Left ventricle myocardium inferior (tissue), 1 donor: ENCODE data around the gene SLC66A1. TPM values are rescaled to one million over a fixed set of nuclear protein-coding genes. Genes with fewer than 3 reads are reported as not detected.

Source experiments
- DNase-seq: peaks from one replicate; pipeline ENCODE4 v3.0.0-alpha.2; 2020
- H3K27ac ChIP-seq: fragments of 200-600 bp; replicated peaks from 2 replicates; pipeline ENCODE4 v1.8.0; 2021
- H3K27me3 ChIP-seq: fragments of 200-600 bp; 2 replicates; pipeline ENCODE4 v1.8.0; 2021; ENCODE audit warnings: low read depth
- H3K36me3 ChIP-seq: fragments of 200-600 bp; 2 replicates; pipeline ENCODE4 v1.8.0; 2021
- H3K4me1 ChIP-seq: fragments of 200-600 bp; 2 replicates; pipeline ENCODE4 v1.8.0; 2021
- H3K4me3 ChIP-seq: fragments of 200-600 bp; 2 replicates; pipeline ENCODE4 v1.8.0; 2021; ENCODE audit warnings: mild to moderate bottlenecking, moderate library complexity
- H3K9me3 ChIP-seq: fragments of 200-600 bp; replicated peaks from 2 replicates; pipeline ENCODE4 v1.8.0; 2021
- CTCF ChIP-seq: fragments of 200-600 bp; IDR thresholded peaks from 2 replicates; pipeline ENCODE4 v1.8.0; 2021; ENCODE audit warnings: antibody characterized with exemption, mild to moderate bottlenecking, borderline replicate concordance
- intact Hi-C: fragments of 100-400 bp; cut with micrococcal nuclease; formaldehyde crosslinking; loops from one replicate; pipeline ENCODE4 v1.11.0; 2022
- total RNA-seq: library from RNA; stranded (reverse); fragmentation: NEBNext Ultra II Directional; extraction: Animal tissue kit (Norgen Biotek cat#: 25700); gene quantifications from one replicate; pipeline ENCODE4 v1.2.1, GENCODE V29; 2021
- donor health status: DM: no; HTN: yes; CAD: no; lungs with severe emphysema.

Gene SLC66A1
- total RNA-seq, 1 donor from 2014 or later: 5.8 TPM

DNA sequence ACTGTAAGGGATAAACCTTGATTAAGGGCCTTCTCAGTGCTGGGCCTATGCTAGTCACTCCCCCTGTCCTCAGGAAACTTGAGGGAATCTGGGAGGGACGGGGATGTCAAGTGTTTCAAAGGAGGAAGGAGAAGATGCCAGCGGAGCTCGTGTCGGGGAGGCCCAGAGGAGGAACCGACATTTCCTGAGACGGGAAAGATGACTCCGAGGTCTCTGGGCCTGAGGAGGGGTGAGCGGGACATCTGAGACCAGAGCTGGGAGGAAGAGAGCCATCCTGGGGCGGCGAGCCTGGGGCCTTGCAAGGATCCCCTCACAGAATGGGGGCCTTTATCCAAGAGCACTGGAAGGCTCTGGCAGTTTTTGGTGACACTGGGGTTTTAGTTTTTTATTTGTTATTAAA is 10.4 kb downstream of the SLC66A1 start:
- no peaks in the 10 kb centered on the region for H3K4me1 ChIP-seq
- no peak overlapping the region for H3K4me3 ChIP-seq
- intact Hi-C loops: no loop called here
- no peak overlapping the region for H3K27ac ChIP-seq
- no peak for TF ChIP-seq CTCF
- H3K9me3 ChIP-seq: no peaks in the 10 kb centered on the region
- H3K27me3 ChIP-seq: no peaks in the 10 kb centered on the region
- peaks cover 60% of the 10 kb centered on the region for H3K36me3 ChIP-seq
- no peak for DNase-seq

DNA sequence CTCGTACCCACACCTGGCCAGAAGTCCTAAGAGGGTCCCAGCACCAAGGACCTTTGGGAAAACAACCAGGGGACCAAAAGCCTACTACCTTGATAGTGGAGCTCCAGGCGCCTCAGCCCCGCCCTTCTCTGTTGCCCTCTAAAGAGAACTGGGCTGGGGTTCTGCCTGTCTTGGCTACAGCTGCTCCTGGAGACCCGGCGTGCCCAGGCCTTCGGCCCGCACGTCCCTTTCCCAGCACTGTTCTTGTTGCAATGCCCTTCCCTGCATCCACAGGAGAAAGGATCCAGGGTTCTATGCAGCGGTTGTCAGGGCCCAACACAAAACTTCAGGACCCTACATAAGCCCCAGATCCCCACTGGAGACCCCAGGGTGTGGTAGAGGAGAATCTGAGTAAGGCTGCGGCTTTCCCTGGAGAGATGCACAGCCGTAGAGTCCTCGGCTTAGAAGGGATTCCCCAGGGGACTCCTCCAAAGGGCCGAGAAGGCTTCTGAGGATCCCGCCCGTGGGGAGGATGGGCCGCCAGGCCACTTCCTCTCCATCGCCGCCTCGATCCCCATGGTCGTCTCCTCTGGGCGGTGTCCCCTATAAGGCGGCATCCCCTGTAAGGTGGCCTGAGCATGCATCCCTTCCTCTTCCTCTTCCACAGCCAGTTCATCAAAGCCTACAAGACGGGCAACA is 12.0 kb downstream of the SLC66A1 start:
- Histone ChIP-seq H3K27ac (no peak overlapping the region), H3K36me3 (peaks cover 64% of the 10 kb centered on the region), H3K4me1 (no peaks in the 10 kb centered on the region), H3K27me3 (no peaks in the 10 kb centered on the region), H3K4me3 (no peak overlapping the region), H3K9me3 (no peaks in the 10 kb centered on the region)
- DNase-seq: no peak
- no peak for TF ChIP-seq CTCF
- intact Hi-C loops: no loop called here

- H3K27ac ChIP-seq: no peak overlapping the region
Measured at GRCh38 chr1:19324665-19324990, 12.5 kb downstream of the SLC66A1 start.

GRCh38 chr1:19325368-19325957 is 13.3 kb downstream of the SLC66A1 start:
- intact Hi-C loops: no loop called here
- no peak for DNase-seq
- H3K36me3 ChIP-seq: peaks cover 63% of the 10 kb centered on the region
- H3K4me3 ChIP-seq: no peak overlapping the region
- H3K9me3 ChIP-seq: no peaks in the 10 kb centered on the region
- no peak overlapping the region for H3K27ac ChIP-seq
- no peak for TF ChIP-seq CTCF
- no peaks in the 10 kb centered on the region for H3K27me3 ChIP-seq
- H3K4me1 ChIP-seq: no peaks in the 10 kb centered on the region

More at GRCh38 chr1:19324665-19324990, 12.5 kb downstream of the SLC66A1 start:
- TF ChIP-seq CTCF: no peak
- Histone ChIP-seq H3K36me3 (peaks cover 63% of the 10 kb centered on the region), H3K9me3 (no peaks in the 10 kb centered on the region), H3K27me3 (no peaks in the 10 kb centered on the region), H3K4me3 (no peak overlapping the region), H3K4me1 (no peaks in the 10 kb centered on the region)
- intact Hi-C loops: no loop called here
- DNase-seq: no peak

DNA sequence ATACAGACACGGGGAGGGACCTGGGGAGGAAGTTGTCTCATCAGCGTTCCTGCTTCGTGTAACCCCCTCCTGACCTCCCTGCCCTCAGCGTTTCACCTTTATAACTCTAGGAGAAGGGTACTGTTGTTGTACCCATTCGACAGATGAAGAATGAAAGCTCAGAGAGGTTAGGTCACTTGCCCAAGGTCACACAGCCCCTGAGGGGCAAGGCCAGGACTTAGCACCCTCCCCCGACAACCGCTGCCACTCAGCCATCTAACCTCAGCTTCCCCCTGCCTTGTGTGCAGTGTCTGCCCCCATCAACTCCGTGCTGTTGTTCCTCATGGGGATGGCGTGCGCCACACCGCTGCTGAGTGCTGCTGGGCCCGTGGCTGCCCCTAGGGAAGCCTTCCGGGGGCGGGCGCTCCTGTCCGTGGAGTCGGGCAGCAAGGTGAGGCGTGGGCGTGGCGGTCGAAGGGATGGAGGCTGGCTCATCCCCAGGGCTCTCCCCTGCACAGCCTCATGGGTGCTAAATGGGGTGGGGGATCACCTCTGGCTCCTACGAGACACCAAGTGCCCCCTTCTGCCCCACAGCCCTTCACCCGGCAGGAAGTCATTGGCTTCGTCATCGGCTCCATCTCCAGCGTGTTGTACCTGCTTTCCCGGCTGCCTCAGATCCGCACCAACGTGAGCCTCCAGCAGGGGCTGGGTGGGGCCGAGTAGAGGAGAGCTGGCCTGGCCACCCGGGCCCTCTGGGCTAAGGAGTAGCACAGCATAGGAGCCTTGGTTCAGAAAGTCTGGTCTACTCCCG is 14.0 kb downstream of the SLC66A1 start:
- H3K4me1 ChIP-seq: no peaks in the 10 kb centered on the region
- intact Hi-C loops: no loop called here
- H3K9me3 ChIP-seq: no peaks in the 10 kb centered on the region
- H3K36me3 ChIP-seq: peaks cover 63% of the 10 kb centered on the region
- TF ChIP-seq CTCF: no peak
- no peaks in the 10 kb centered on the region for H3K27me3 ChIP-seq
- no peak overlapping the region for H3K4me3 ChIP-seq
- no peak for DNase-seq
- H3K27ac ChIP-seq: no peak overlapping the region
